ENCODE measurements around the gene YJEFN3.

DNA sequence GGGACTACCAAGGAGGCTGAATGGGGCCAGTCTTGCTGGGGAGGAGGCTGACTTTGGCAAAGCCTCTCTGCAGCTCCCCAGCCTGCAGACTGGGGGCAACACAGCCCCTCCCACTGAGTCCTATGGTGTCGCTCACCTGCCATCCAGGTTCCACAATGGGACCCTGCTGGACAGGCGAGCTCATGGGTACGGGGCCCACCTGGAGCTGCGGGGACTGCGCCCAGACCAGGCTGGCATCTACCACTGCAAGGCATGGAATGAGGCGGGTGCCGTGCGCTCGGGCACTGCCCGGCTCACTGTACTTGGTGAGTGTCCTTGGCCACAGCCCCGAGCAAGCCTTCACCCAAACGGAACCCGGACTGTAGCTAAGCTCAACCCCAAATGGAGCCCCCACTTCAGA, 14.4 kb downstream of the YJEFN3 start:
- TF ChIP-seq, protein P1, sequence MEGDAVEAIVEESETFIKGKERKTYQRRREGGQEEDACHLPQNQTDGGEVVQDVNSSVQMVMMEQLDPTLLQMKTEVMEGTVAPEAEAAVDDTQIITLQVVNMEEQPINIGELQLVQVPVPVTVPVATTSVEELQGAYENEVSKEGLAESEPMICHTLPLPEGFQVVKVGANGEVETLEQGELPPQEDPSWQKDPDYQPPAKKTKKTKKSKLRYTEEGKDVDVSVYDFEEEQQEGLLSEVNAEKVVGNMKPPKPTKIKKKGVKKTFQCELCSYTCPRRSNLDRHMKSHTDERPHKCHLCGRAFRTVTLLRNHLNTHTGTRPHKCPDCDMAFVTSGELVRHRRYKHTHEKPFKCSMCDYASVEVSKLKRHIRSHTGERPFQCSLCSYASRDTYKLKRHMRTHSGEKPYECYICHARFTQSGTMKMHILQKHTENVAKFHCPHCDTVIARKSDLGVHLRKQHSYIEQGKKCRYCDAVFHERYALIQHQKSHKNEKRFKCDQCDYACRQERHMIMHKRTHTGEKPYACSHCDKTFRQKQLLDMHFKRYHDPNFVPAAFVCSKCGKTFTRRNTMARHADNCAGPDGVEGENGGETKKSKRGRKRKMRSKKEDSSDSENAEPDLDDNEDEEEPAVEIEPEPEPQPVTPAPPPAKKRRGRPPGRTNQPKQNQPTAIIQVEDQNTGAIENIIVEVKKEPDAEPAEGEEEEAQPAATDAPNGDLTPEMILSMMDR (IDR thresholded peaks at IDR 0.05; ENCODE audit: low read length), result no peak
- TF ChIP-seq EZH2 (IDR thresholded peaks at IDR 0.05; ENCODE audit: borderline replicate concordance, low read length), result no peak

Measured in OCI-LY1 (cell line).